Endothelial cell of umbilical vein (primary cell): ENCODE data around the gene NID2. TPM values are rescaled to one million over a fixed set of nuclear protein-coding genes. Genes with fewer than 3 reads are reported as not detected.

Source experiments
- BruUV-seq: library from RNA; stranded (reverse); fragments of 400-500 nt; replicated peaks from 2 replicates; lab custom pipeline; 2021; lab: Mats Ljungman, UMichigan
- CTCF ChIA-PET: fragments of 300-600, 350-600 bp; sonication (Branson Sonifier 250); formaldehyde crosslinking; loops from one replicate; lab custom pipeline; 2021; ENCODE audit warnings: antibody characterized with exemption, inconsistent platforms; lab: Charles Lee
- POLR2A ChIA-PET: fragments of 300-600, 350-600 bp; sonication (Branson Sonifier 250); formaldehyde crosslinking; loops from one replicate; lab custom pipeline; 2021; ENCODE audit warnings: antibody characterized with exemption, inconsistent platforms; lab: Charles Lee
- DNase-seq: peaks from one replicate; pipeline ENCODE4 v3.0.0-alpha.2; 2011; ENCODE audit warnings: low read depth, low spot score
- FAIRE-seq: peaks from 2 replicates; lab custom pipeline; 2011; peaks lifted over from hg19 to GRCh38; lab: Jason Lieb, UNC
- H2AFZ ChIP-seq: 2 replicates; pipeline ENCODE4 v1.6.0; 2012; ENCODE audit warnings: low read depth, low read length, control low read depth, inconsistent platforms
- H3K27ac ChIP-seq: 2 replicates; pipeline ENCODE4 v1.5.1; 2011; ENCODE audit warnings: low read depth, mild to moderate bottlenecking, control low read depth, low read length, moderate library complexity; ENCODE audit not compliant: insufficient read depth
- H3K27me3 ChIP-seq, 2 experiments: 2 replicates each; pipeline versions ENCODE4 v1.6.0 to v1.6.1; 2011; ENCODE audit warnings: low read length in 2 of 2, mixed read lengths in 1 of 2; ENCODE audit not compliant: control insufficient read depth in 2 of 2, insufficient read depth in 2 of 2
- H3K36me3 ChIP-seq, 2 experiments: 2 replicates in 1 of 2; 3 replicates in 1 of 2; pipeline ENCODE4 v1.5.1; 2011; ENCODE audit warnings: low read length in 2 of 2, mild to moderate bottlenecking in 1 of 2, moderate library complexity in 1 of 2; ENCODE audit not compliant: control insufficient read depth in 2 of 2, insufficient read depth in 2 of 2; ENCODE audit errors: extremely low read depth in 1 of 2
- H3K4me1 ChIP-seq: 3 replicates; pipeline ENCODE4 v1.5.1; 2011; ENCODE audit warnings: mild to moderate bottlenecking, low read length; ENCODE audit not compliant: control insufficient read depth, insufficient read depth; ENCODE audit errors: extremely low read depth
- H3K4me2 ChIP-seq: 2 replicates; pipeline ENCODE4 v1.6.1; 2011; ENCODE audit warnings: low read length, control low read depth, mixed read lengths; ENCODE audit not compliant: insufficient read depth
- H3K4me3 ChIP-seq, 3 experiments: fragments of 200-600 bp in 1 of 3; sonication (generic), shearing (Covaris generic) in 1 of 3; replicated peaks in 1 of 3; 2 replicates each; pipeline ENCODE4 v1.5.1; 2011 to 2016; ENCODE audit warnings: control low read depth in 3 of 3, low read length in 3 of 3, mild to moderate bottlenecking in 2 of 3, inconsistent platforms in 1 of 3, low read depth in 1 of 3, moderate library complexity in 1 of 3; ENCODE audit not compliant: insufficient read depth in 1 of 3
- H3K79me2 ChIP-seq: 2 replicates; pipeline ENCODE4 v1.6.0; 2012; ENCODE audit warnings: low read length, inconsistent platforms; ENCODE audit not compliant: control insufficient read depth, insufficient read depth
- H3K9ac ChIP-seq: replicated peaks from 2 replicates; pipeline ENCODE3; 2011; ENCODE audit warnings: low read length, control low read depth; ENCODE audit not compliant: insufficient read depth; ENCODE audit errors: extremely low read depth
- H3K9me1 ChIP-seq: replicated peaks from 3 replicates; pipeline ENCODE4 v1.6.0; 2011; ENCODE audit warnings: mild to moderate bottlenecking, low read length; ENCODE audit not compliant: control insufficient read depth, insufficient read depth; ENCODE audit errors: extremely low read depth
- H3K9me3 ChIP-seq: replicated peaks from 2 replicates; pipeline ENCODE4 v1.5.1; 2012; ENCODE audit warnings: low read length, inconsistent platforms; ENCODE audit not compliant: control insufficient read depth, insufficient read depth
- H4K20me1 ChIP-seq: replicated peaks from 2 replicates; pipeline ENCODE3; 2011; ENCODE audit warnings: mild to moderate bottlenecking, low read length; ENCODE audit not compliant: control insufficient read depth, insufficient read depth; ENCODE audit errors: extremely low read depth
- CTCF ChIP-seq, 2 donors: IDR thresholded peaks; 1 replicate in 1 of 2; 2 replicates in 1 of 2; pipeline ENCODE4 v1.5.1; 2011; ENCODE audit warnings: low read length in 2 of 2, mild to moderate bottlenecking in 2 of 2, moderate library complexity in 2 of 2, control low read depth in 1 of 2, inconsistent platforms in 1 of 2, low read depth in 1 of 2; ENCODE audit not compliant: insufficient read depth in 1 of 2; ENCODE audit errors: extremely low read depth in 1 of 2
- EZH2 ChIP-seq: IDR thresholded peaks from 2 replicates; pipeline ENCODE4 v1.6.1; 2012; ENCODE audit warnings: borderline replicate concordance, low read depth, mild to moderate bottlenecking, moderate library complexity, low read length, inconsistent platforms; ENCODE audit not compliant: severe bottlenecking
- FOS ChIP-seq: IDR thresholded peaks from 2 replicates; pipeline ENCODE4 v1.6.1; 2011; ENCODE audit warnings: mild to moderate bottlenecking, low read length, moderate library complexity, borderline replicate concordance; ENCODE audit not compliant: insufficient read depth
- GATA2 ChIP-seq: IDR thresholded peaks from 2 replicates; pipeline ENCODE4 v1.7.0; 2011; ENCODE audit warnings: low read depth, mild to moderate bottlenecking, moderate library complexity, mixed read lengths, low read length; ENCODE audit not compliant: insufficient read length, insufficient read depth
- JUN ChIP-seq: IDR thresholded peaks from 2 replicates; pipeline ENCODE4 v1.6.1; 2011; ENCODE audit warnings: borderline replicate concordance, low read depth; ENCODE audit not compliant: insufficient read length, insufficient read depth
- MAX ChIP-seq: IDR thresholded peaks from 2 replicates; pipeline ENCODE4 v1.6.1; 2011; ENCODE audit not compliant: insufficient read depth, insufficient read length
- MYC ChIP-seq: IDR thresholded peaks from one replicate; pipeline ENCODE4 v1.6.1; 2011; ENCODE audit warnings: mild to moderate bottlenecking, low read depth, low read length
- POLR2A ChIP-seq: IDR thresholded peaks from 2 replicates; pipeline ENCODE4 v1.6.1; 2012; ENCODE audit warnings: low read depth, mild to moderate bottlenecking, control low read depth, low read length
- POLR2AphosphoS5 ChIP-seq: IDR thresholded peaks from 2 replicates; pipeline ENCODE4 v1.6.1; 2012; ENCODE audit warnings: low read depth, mild to moderate bottlenecking, control low read depth, low read length, moderate library complexity; ENCODE audit not compliant: insufficient read depth
- dilution Hi-C: fragments of 300-500 bp; cut with MboI; formaldehyde crosslinking; loops from one replicate; pipeline ENCODE4 v1.15.0; 2019; ENCODE audit warnings: low sequenced_read_pairs; ENCODE audit not compliant: extremely low pct_ligation_motif_present
- intact Hi-C: fragments of 100-400 bp; cut with micrococcal nuclease; formaldehyde crosslinking; loops from one replicate; pipeline ENCODE4 v1.10.0; 2022
- polyA plus RNA-seq, 4 experiments: library from polyadenylated mRNA; depleted of rRNA in 3 of 4; stranded (reverse) in 3 of 4; unstranded in 1 of 4; fragments of >200 nt; gene quantifications; 2 replicates each; pipeline versions ENCODE4 v1.2.1 to v1.2.3, GENCODE V29; 2011 to 2012; ENCODE audit warnings: missing spikeins in 1 of 4
- total RNA-seq: library from RNA; stranded (reverse); gene quantifications from 2 replicates; pipeline ENCODE4 v1.2.3, GENCODE V29; 2021

Gene NID2
- total and polyA plus RNA-seq, 2 donors (not counting 3 experiments of a cell fraction or from before 2014, with no cell fraction given): 22.5 to 56.7 TPM

GRCh38 chr14:52042371-52043289 is 26.2 kb downstream of the NID2 start:
- Histone ChIP-seq H3K4me3 (no peak overlapping the region), H3K27ac (no peak overlapping the region), H3K9me3 (no peaks in the 10 kb centered on the region), H4K20me1 (no peaks in the 10 kb centered on the region), H3K9me1 (no peaks in the 10 kb centered on the region), H3K4me2 (no peak overlapping the region), H2AFZ (no peak overlapping the region), H3K9ac (no peak overlapping the region), H3K79me2 (no peaks in the 10 kb centered on the region), H3K4me1 (peaks cover 4% of the 10 kb centered on the region), H3K36me3 (no peaks in the 10 kb centered on the region), H3K27me3 (peaks cover 0 to 3% of the 10 kb centered on the region in 2 experiments)
- intact Hi-C loops: loop anchor here (1.0 to 2.0 kb wide), 3 partner anchors 28 to 89 kb away; no protein-coding TSS in a partner anchor
- ChIA-PET CTCF (interaction anchor here (0.7 to 2.5 kb wide), 3 partner anchors 22 to 73 kb away, joined by 3 to 15 read pairs (median 4); no protein-coding TSS in a partner anchor), POLR2A (no interaction called here)
- dilution Hi-C loops: no loop called here
- DNase-seq (no peak), FAIRE-seq (no peak)
- TF ChIP-seq JUN: no peak
- TF ChIP-seq MAX: no peak
- no peak for TF ChIP-seq MYC
- no TSS peak for BruUV-seq

- no peak for DNase-seq
- Histone ChIP-seq H3K36me3 (no peaks in the 10 kb centered on the region), H3K4me1 (peaks cover 4% of the 10 kb centered on the region), H3K4me3 (no peak overlapping the region), H2AFZ (no peak overlapping the region), H3K27me3 (peaks cover 0 to 3% of the 10 kb centered on the region in 2 experiments), H3K9me3 (no peaks in the 10 kb centered on the region), H3K79me2 (no peaks in the 10 kb centered on the region), H3K9me1 (no peaks in the 10 kb centered on the region), H3K4me2 (no peak overlapping the region), H3K9ac (no peak overlapping the region), H4K20me1 (no peaks in the 10 kb centered on the region), H3K27ac (no peak overlapping the region)
- ChIA-PET CTCF (interaction anchor here (0.9 to 1.8 kb wide), 2 partner anchors 10 to 26 kb away, joined by 3 to 5 read pairs; no protein-coding TSS in a partner anchor), POLR2A (no interaction called here)
- intact Hi-C loops (no loop called here), dilution Hi-C loops (no loop called here)
- no peak for TF ChIP-seq MYC
- no peak for TF ChIP-seq POLR2AphosphoS5
- TF ChIP-seq GATA2: no peak
- TF ChIP-seq JUN: no peak
- no peak for TF ChIP-seq CTCF (IDR thresholded peaks at IDR 0.05; ENCODE audit: extremely low read depth in 1 of 2, insufficient read depth in 1 of 2, low read depth in 1 of 2, low read length in 2 of 2)
- no peak for TF ChIP-seq MAX
- TF ChIP-seq POLR2A: no peak
- TF ChIP-seq FOS: no peak
- no peak for TF ChIP-seq EZH2
- BruUV-seq: no TSS peak
- FAIRE-seq: no peak
Measured at GRCh38 chr14:52040598-52040997, 28.3 kb downstream of the NID2 start.
